HUDEP-2 (cell line): ENCODE data around the gene FAM200B.

Experiments
- DNase-seq, 76 experiments: peaks; one replicate each; lab custom pipeline; 2025; ENCODE audit not compliant: unreplicated experiment in 76 of 76; lab: John Stamatoyannopoulos, UW

The FAM200B gene

GRCh38 chr4:15667006-15667405 is 14.6 kb upstream of the FAM200B start:
- DNase-seq, result no peak

- no peak for DNase-seq
Observed at GRCh38 chr4:15668566-15669435, 12.8 kb upstream of the FAM200B start.

- no peak for DNase-seq
Observed at GRCh38 chr4:15670576-15670975, 11.1 kb upstream of the FAM200B start.

GRCh38 chr4:15672101-15672500 is 9.5 kb upstream of the FAM200B start:
- DNase-seq, result peak in 1 of 76 experiments; percentile 2

GRCh38 chr4:15673337-15673736 is 8.3 kb upstream of the FAM200B start:
- no peak for DNase-seq

GRCh38 chr4:15674046-15674445 is 7.6 kb upstream of the FAM200B start:
- no peak for DNase-seq

- DNase-seq, result no peak
Observed at GRCh38 chr4:15674926-15675325, 6.7 kb upstream of the FAM200B start.

- DNase-seq, result no peak
Observed at GRCh38 chr4:15675356-15675755, 6.3 kb upstream of the FAM200B start.

GRCh38 chr4:15676039-15676438 is 5.6 kb upstream of the FAM200B start:
- DNase-seq, result no peak

GRCh38 chr4:15676899-15677298 is 4.7 kb upstream of the FAM200B start:
- DNase-seq, result no peak

- DNase-seq, result peak in 5 of 76 experiments; percentile 1 to 23 (median 4)
Observed at GRCh38 chr4:15677507-15677988, 4.1 kb upstream of the FAM200B start.

GRCh38 chr4:15681067-15681371 is 608 bp upstream of the FAM200B start:
- no peak for DNase-seq

GRCh38 chr4:15682242-15683142 is 865 bp downstream of the FAM200B start:
- DNase-seq, result peak in 2 of 76 experiments; percentile 1

GRCh38 chr4:15683143-15683495 is 1.5 kb downstream of the FAM200B start:
- no peak for DNase-seq

GRCh38 chr4:15684498-15684897 is 2.9 kb downstream of the FAM200B start:
- DNase-seq, result no peak

GRCh38 chr4:15688051-15688450 is 6.4 kb downstream of the FAM200B start:
- no peak for DNase-seq

- DNase-seq, result no peak
Observed at GRCh38 chr4:15689540-15689939, 7.9 kb downstream of the FAM200B start.

GRCh38 chr4:15690020-15690809 is 8.6 kb downstream of the FAM200B start:
- no peak for DNase-seq

- DNase-seq, result no peak
Observed at GRCh38 chr4:15691346-15692135, 9.9 kb downstream of the FAM200B start.

- no peak for DNase-seq
Observed at GRCh38 chr4:15692602-15693001, 11.0 kb downstream of the FAM200B start.
